ENCODE results near the gene COL11A2.
A peak's percentile ranks its signal among the peaks of the same experiment; 100 is the strongest.
"Not testable (repeated sequence)": the region's sequence is repeated elsewhere in the genome, so short reads cannot be mapped to it uniquely, and the experiment has no call there.

The COL11A2 gene

DNA sequence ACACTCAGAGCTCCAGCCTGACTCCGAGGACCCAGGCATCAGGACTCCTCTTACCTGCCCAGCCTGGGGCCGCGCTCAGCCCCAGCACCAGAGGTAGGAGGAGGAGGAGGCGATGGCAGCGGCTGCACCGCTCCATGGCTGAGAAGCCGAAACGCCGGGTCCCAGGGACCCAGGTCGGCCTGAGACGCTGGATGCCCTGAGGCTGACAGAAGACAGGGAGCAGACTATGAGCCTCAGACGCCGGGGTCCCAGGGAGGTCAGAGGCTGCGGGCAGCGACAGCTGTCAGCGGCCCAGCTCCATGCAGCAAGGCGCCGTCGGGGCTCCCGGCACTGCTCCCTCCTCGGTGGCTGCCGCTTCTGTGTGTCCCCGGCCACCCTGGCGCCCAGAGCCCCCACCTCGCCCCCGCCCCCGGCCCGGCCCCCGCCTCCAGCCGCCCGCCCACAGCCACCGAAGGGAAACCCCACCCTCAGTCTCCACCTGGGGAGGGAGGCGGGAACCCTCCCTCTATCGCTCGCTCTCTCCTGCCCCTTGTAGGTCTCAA, at the start of gene COL11A2:
Gene COL11A2 (minus strand): TSS at position 363 of the 542 bp plus-strand sequence. CDS start 227 bp downstream, at position 136.
- no peak for DNase-seq

DNA sequence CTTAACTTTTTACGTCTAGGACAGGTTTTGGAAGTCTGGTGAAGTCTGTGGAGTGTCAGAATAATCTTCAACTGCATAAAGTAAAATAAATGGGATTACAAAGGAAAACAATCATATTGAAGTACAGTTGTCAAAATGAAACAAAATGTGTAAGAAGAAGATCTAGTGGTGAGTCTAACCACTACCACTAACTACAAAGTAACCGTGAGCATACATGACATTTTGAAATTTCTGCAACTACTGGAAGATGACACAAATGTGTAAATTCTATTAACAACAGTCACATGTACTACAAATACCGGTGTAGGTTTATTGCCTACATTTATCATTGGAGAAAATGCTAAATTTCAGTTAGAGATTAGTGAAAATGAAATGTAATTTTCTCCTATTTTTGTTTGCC, 49.7 kb upstream of the COL11A2 start:
- no peak for DNase-seq

DNA sequence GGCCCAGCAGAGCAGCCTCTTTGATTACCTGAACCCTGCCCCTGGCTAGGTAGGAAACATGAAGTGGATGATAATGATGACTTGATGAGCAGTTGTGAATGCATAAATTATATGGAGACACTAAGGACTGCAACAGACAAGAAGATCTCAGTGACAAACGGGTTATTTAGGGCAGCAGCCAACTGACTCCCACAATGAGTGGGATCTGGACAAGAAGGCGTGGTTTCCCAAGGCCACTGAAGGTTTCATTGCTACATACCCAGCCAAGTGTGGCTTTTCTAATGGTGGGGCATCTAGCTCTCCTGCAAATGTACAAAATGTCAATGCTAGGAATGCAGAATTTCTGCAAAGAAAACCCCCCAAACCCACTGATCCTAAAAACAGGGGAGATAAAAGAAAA, 45.5 kb upstream of the COL11A2 start:
- no peak for DNase-seq

DNA sequence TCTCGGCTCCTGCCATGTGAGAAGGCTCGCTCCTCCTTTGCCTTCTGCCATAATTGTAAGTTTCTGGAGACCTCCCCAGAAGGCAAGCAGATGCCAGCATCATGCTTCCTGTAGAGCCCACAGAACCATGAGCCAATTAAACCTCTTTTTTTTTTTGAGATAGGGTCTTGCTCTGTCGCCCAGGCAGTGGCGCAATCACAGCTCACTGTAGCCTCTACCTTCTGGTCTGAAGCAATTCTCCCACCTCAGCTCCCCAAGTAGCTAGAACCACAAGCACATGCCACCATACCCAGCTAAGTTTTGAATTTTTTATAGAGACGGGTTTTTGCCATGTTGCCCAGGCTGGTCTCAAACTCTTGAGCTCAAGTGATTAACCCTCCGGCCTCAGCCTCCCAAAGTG, 44.6 kb upstream of the COL11A2 start:
- no peak for DNase-seq

DNA sequence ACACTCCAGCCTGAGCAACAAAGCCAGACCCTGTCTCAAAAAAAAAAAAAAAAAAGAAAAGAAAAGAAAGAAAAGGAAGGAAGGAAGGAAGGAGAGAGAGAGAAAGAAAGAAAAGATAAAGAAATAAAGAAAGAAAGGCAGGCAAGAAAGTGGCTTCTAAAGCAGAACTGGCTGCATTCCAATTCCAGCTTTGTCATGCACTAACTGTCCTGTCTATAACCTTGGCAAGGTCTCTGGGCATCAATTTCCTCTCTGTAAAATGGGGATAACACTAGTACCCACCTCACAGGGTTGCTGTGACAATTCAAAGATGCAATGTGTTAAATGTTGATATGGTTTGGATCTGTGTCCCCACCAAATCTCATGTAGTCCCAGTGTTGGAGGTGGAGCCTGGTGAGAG, 44.1 kb upstream of the COL11A2 start:
- no peak for DNase-seq

DNA sequence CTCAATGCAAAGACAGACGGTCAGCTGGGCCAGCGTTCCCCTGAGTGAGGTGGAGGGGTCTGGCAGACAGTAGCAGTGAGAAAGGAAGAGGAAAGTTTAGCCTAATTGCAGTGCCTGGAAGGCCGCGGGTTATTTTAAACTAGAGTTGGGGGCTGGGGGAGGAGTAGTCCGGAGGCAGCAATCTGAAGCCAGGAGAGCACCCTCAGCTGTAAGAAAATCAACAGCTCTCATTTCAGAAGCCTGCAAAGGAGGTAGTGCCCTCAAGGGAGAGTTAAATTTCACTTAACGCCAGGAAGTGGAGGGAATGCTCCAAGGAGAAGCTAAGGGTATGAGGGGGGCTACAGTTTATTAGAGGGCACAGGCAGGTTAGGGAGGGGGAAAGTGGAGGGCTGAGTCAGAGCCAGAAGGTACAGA, 43.0 kb upstream of the COL11A2 start:
- peak; percentile 48 for DNase-seq

DNA sequence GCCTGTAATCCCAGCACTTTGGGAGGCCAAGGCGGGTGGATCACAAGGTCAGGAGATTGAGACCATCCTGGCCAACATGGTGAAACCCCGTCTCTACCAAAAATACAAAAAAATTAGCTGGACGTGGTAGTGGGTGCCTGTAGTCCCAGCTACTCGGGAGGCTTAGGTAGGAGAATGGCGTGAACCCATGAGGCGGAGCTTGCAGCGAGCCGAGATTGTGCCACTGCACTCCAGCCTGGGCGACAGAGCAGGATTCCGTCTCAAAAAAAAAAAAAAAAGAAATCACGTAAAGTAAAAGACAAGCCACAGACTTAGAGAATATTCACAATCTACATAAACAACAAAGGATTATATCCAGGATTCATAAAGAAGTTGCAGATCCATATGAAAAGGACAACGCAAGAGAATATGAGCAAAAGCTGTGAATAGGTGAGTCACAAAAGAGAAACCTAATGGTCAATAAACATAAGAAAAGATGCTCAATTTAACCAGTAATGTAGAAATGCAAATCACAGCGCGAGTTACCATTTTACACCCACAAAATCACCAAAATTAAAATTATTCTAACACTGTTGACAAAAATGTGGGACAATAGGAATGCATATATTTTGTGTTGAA, 34.3 kb upstream of the COL11A2 start:
- DNase-seq: not testable (repeated sequence)

DNA sequence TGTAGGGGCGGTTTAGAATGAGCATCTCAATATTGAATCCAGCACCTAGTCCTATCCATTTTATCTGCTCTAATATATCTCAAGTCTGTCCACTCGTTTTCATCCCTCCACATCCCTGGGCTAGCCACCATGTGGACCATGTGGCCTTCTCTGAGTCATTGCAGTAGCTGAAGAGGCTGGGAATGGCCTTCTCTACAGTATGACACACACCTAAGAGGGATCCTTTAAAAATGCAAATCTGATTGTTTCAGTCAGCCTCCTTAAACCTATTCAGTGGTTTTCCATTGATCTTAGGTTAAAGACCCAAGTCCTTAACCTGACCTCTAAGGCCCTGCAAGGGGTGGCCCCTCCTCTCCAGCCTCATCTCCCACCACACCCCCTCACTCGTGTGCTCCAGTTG, 25.4 kb upstream of the COL11A2 start:
- DNase-seq: no peak

DNA sequence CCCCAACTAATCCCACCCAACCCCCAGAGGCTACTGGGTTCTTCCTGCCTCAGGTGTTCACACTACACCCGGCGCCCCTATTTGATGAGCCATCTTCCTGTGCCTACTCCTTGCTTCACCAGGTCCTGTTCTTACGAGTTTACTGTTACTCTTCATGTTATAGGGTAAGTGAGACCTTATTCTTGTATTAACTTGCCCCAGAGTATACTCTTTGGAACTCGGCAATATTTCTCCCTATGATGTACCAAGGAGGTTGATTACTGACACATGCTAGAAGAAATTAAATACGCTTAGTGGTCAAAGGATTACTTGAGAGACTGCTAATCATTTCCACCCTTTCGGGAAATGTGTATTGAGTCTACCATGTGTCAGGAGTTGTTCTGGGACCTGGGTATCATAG, 25.0 kb upstream of the COL11A2 start:
- DNase-seq: no peak

DNA sequence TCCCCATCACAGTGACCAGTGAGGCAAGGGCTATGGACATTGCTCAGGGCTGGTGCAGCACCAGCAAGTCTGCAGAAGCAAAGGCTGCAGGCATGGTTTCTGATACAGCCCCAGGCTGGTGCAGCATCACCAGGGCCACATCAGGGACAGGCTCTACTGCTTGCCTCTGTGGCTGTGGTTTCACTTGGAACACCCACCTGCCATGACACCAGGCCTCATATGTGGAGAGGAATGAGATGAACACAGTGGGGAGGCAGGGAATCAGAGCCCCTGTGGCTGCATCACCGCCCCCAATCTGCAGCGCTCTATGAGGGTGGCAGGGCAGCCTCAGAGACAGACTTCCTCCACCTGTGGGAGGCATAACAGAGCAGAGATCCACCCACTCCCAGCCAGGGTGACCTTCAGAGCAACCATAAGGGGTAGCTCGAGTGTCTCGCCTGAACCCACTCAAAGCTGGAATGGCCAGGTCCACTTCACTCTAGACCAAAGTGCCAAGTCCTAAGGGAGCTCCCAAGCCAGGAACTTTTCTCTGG, 23.9 kb upstream of the COL11A2 start:
- DNase-seq: no peak

DNA sequence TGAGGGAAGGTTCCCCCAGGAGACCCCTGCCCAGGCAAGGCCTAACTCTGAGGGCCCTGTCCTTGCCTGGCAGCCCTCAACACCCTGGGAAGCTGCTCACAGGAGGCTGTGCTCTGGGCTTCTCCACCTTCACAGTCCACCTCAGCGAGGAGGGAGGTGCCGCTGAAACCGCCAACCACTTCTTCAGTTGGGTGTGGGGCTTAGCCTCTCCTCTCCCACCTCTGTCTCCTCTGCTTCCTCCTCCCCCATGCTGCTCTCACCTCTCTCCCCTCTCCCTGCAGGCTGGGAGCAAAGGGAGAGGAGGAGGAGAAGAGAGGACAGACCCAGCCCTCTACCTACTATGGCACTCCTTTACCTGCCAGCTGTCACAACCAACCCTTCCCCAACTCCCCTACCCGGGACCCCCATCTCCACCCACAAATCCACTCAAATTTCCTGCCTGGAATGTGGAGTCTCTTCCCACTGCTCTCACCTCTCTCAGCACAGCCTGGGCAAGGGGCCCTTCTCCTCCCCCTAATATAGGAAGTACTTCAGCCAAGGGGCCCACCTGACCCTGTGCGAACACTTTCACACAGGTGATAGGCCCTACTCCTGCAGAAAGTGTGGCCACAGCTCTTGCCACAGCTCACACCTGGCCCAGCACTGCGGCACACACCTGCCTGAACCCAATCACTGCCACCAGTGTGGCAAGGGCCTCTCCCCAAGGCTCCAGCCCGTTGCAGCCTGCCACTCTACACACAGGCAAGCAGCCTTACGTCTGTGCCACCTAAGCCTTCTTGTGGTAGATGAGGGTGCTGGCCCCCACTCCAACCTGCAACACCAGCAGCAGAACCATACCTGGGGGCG, 23.2 kb upstream of the COL11A2 start:
- no peak for DNase-seq

DNA sequence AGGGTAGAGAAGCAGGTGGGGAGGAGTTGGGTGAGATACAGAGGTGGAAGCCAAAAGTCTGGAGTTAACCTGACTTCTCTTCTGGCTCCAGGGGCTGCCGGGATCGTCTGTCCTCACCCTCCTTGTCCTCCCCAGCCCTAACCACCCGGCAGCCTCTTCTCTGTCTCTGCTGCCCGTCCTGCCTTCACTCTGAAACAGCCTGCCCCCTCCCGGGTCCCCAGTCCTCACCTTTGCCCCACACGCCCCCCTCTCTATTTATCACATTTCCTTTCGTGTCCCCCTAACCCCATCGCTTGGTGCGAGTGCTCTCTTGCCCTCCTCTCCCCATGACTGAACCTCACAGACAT, 21.7 kb upstream of the COL11A2 start:
- DNase-seq: no peak

DNA sequence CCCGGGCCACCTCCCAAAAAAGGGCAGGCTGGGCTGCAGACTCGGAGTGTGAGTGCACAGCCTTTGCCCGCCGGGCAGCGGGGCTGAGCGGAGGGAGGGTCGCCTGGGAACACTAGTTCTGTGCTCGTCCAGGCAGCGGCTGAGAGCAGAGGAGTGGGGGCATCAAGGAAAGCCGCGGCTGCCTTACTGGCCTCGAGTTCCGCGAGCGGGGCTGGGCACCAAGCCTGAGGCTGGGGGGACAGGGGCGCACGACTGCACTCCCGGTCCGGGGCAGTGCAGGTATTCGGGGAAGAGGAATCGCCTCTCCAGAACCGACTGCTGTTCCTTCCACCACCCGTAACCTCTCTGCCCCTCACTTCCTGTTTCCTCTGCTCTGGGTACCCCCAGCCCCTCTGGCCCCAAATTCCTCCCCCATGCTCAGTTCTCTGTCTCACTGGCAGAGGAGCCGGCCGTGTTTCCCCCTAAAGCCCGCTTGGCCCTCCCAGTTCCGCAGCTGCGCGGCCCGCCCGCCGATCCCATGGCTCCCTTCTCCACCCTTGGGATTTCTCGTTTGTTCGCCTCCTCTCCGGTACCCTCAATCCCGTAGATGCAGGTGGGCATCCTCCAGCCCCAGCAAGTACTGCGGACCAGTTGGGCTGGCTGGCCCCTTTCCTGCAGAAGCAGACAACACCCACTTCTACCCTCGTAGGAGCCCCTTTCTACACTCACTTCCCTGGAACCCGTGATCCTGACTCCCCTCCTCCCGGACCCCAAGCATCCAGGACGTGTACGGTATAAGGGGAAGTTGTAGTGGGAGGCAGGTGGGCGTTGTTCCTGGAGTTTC, 21.1 kb upstream of the COL11A2 start:
- no peak for DNase-seq

DNA sequence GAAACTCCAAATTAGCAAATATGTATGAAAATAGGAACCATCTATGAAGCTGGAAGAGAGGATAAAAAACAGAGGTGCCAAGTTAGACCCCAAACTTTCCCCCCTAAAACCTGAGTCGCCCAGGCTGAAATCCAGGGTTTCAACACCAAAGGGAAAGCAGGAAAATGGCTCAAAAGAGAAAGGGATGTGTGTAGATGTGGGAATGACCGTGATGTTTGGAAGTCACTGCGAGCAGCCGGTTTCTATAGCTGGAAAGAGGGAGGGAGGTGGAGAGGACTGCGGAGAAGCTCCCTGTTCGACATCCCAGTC, 20.5 kb upstream of the COL11A2 start:
- DNase-seq: no peak

DNA sequence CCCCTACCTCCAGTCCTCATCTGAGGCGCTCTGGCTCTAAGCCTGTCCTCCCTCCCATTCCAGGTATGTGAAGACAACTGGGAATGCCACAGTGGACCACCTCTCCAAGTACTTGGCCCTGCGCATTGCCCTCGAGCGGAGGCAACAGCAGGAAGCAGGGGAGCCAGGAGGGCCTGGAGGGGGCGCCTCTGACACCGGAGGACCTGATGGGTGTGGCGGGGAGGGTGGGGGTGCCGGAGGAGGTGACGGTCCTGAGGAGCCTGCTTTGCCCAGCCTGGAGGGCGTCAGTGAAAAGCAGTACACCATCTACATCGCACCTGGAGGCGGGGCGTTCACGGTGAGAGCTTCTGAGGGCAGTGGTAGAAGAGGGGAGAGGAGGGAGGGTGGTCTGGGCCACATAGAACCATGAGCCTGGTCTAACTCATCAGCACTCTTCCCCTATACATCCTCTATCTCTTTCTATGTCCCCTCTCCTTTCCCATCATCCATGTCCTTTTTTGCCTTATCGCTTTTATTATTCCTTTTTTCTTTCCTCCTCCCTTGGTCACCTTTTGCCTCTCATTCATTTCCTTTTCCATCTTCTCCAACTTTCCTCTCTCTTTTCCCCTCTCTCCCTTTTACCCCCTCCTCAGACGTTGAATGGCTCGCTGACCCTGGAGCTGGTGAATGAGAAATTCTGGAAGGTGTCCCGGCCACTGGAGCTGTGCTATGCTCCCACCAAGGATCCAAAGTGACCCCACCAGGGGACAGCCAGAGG, 19.6 kb upstream of the COL11A2 start:
- no peak for DNase-seq

DNA sequence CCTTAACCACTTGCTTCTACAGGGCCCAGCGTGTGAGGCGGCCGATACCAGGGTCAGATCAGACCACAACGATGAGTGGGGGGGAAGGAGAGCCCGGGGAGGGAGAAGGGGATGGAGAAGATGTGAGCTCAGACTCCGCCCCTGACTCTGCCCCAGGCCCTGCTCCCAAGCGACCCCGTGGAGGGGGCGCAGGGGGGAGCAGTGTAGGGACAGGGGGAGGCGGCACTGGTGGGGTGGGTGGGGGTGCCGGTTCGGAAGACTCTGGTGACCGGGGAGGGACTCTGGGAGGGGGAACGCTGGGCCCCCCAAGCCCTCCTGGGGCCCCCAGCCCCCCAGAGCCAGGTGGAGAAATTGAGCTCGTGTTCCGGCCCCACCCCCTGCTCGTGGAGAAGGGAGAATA, 18.9 kb upstream of the COL11A2 start:
- no peak for DNase-seq

DNA sequence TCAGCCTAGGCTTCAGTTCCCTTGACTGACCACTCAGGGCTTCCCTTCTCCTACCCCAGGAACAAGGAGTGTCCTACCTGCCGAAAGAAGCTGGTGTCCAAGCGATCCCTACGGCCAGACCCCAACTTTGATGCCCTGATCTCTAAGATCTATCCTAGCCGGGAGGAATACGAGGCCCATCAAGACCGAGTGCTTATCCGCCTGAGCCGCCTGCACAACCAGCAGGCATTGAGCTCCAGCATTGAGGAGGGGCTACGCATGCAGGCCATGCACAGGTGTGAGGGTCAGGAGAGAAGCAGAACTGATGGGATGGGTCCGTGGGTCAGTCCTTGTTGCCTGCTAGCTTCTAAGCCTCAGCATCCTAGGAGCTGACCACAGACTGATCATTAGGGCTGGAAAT, 17.6 kb upstream of the COL11A2 start:
- no peak for DNase-seq

DNA sequence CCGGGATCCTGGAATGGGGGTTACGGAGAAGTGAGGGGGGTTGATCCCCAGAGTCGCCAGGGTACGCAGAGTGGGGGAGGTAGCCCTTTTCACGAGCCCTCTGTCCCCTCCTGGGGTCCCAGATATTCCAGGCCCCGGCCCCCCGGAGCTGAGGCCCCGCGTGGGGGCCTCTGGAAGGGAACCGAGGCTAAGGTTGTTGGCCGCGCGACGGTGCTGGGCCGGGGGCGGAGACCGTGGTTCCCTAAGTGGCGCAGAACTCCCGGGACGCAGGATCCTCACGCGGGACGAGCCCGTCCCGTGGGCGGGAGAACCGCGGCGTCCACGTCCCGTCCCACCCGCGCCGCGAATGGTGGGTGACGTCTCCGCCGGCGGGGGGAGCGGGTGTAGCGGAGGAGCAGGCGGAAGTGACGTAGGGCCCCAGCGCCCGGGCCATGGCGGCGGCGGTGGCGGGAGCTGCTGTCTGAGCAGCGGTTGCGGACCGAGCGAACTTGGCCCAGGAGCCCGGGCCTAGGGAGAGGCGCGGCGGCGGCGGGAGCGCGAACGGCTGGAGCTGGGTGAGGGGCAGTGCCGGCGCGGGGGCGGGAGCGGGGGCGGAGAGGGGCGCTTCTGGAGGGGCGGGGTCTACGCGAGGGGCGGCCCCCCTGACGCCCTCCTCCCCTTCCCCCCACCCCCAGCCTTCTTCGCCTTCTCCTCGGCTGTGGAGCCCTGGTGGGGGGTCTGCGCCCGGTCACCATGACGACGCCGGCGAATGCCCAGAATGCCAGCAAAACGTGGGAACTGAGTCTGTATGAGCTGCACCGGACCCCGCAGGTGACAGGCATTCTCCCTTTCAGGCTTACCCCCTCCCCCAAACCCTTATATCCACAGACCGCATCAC, 16.1 kb upstream of the COL11A2 start, which contains the start of gene RING1:
Gene RING1 (plus strand): TSS at position 410 of the 877 bp plus-strand sequence. CDS start 323 bp downstream, at position 733.
- DNase-seq: no peak

DNA sequence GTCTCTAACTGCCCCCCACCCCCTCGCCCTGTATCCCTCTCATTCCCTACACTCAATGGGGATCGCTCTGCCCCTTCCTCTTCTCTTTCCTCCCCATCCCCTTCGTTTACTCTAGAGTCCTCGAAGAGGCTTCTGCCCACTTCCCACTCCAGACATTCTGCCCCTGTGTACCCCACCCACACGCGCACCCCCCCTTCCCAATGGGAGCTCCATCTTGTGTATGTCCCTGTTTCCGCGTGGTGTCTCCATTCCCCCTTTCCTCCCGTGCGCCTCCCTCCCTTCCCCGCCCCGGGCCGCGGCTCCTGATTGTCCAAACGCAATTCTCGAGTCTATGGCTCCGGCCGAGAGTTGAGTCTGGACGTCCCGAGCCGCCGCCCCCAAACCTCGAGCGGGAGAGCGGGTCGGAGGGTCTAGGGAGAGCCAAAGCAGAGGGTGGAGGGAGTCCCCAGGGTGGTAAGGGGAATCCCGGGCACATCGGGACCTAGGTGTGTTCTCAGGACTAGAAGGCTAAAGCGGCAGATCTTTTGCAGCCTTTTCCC, 15.4 kb upstream of the COL11A2 start:
- DNase-seq: no peak

DNA sequence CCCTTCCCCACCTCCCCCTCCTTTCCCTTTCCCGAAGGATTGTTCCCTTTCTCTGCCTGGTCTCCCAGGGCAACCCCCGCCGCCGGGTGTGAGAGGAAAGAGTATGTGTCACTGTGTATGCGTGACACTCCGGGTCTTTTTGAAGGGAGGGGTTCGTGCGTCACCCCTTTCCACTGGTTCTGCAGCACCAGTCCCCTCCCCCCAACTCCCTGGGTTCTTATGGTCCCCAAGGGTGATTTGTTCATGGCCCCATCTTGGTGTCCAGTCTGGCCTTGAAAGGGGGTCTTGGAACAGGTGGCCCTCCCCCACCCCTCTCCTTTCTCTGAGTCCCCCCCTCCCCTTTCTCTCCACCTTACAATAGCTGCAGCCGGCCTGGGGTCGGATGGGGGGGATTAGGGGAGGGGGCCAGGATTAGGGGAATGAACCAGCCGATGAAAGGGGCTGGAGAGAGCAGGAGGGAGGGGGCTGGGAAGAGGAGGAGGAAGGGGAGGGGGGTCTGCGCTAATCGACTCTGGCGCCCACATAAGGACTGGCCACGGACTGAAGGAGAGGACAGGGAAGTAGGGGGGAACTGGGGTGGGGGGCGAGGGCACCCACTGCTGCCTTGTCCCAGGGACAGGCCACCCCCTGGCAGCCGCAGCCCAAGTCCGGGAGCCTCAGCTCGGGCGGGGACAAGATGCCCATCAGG, 14.7 kb upstream of the COL11A2 start:
- DNase-seq: no peak
